HepG2 (cell line): ENCODE measurements around the gene DYNC2LI1. TPM values are rescaled to one million over a fixed set of nuclear protein-coding genes. Genes with fewer than 3 reads are reported as not detected.
A peak's percentile ranks its signal among the peaks of the same experiment; 100 is the strongest.

Experiments used
- CEBPB ChIP-seq: IDR thresholded peaks from 2 replicates; pipeline ENCODE4 v1.6.1; 2011; ENCODE audit warnings: low read depth, low read length, improper control_type of control experiment, borderline replicate concordance
- ISL2 ChIP-seq: sonication (generic); formaldehyde crosslinking; IDR thresholded peaks from 2 replicates; pipeline ENCODE4 v1.5.0; 2020; ENCODE audit warnings: missing genetic modification reagents
- PAX8 ChIP-seq: sonication (generic); formaldehyde crosslinking; IDR thresholded peaks from 2 replicates; pipeline ENCODE4 v1.8.0; 2022; ENCODE audit warnings: mild to moderate bottlenecking, missing genetic modification reagents, borderline replicate concordance
- SAP130 ChIP-seq: IDR thresholded peaks from 2 replicates; pipeline ENCODE4 v1.6.1; 2016; ENCODE audit warnings: low read depth
- SP140L ChIP-seq: sonication (generic); formaldehyde crosslinking; IDR thresholded peaks from 2 replicates; pipeline ENCODE4 v1.4.0; 2020; ENCODE audit warnings: missing genetic modification reagents, borderline replicate concordance
- SP5 ChIP-seq: IDR thresholded peaks from 2 replicates; pipeline ENCODE4 v1.6.1; 2016; ENCODE audit warnings: low read depth, borderline replicate concordance
- TCF7L2 ChIP-seq: IDR thresholded peaks from 2 replicates; pipeline ENCODE4 v1.6.1; 2011; ENCODE audit warnings: mild to moderate bottlenecking, low read depth, low read length, moderate library complexity
- THYN1 ChIP-seq: sonication (generic); formaldehyde crosslinking; IDR thresholded peaks from 2 replicates; pipeline ENCODE4 v1.8.1; 2023; ENCODE audit warnings: low read depth, mild to moderate bottlenecking, moderate library complexity, missing genetic modification reagents, borderline replicate concordance
- ZFP1 ChIP-seq: IDR thresholded peaks from 2 replicates; pipeline ENCODE4 v1.6.1; 2016
- ZKSCAN5 ChIP-seq: sonication (generic); formaldehyde crosslinking; IDR thresholded peaks from 2 replicates; pipeline ENCODE4 v1.5.1; 2020; ENCODE audit warnings: mild to moderate bottlenecking, missing genetic modification reagents
- ZNF136 ChIP-seq: sonication (generic); formaldehyde crosslinking; IDR thresholded peaks from 2 replicates; pipeline ENCODE4 v1.8.1; 2022; ENCODE audit warnings: low read depth, mild to moderate bottlenecking, moderate library complexity, missing genetic modification reagents
- ZNF761 ChIP-seq: sonication (generic); formaldehyde crosslinking; conservative IDR thresholded peaks from 2 replicates; pipeline ENCODE4 v1.4.0; 2020; ENCODE audit warnings: mild to moderate bottlenecking, missing genetic modification reagents
- ZSCAN29 ChIP-seq: sonication (generic); formaldehyde crosslinking; conservative IDR thresholded peaks from 2 replicates; pipeline ENCODE4 v1.4.0; 2020; ENCODE audit warnings: mild to moderate bottlenecking, missing genetic modification reagents
- polyA plus RNA-seq, 8 experiments: library from polyadenylated mRNA; depleted of rRNA in 3 of 8; stranded (reverse) in 7 of 8; unstranded in 1 of 8; fragments of >200 nt; fragmentation: Illumina TruSeq in 4 of 8; extraction: Trizol in 4 of 8; gene quantifications; 2 replicates each; pipeline versions ENCODE4 v1.2.1 to v1.2.3, GENCODE V29; 2011 to 2016; ENCODE audit warnings: low read depth in 4 of 8, missing spikeins in 1 of 8, mixed read lengths in 1 of 8; ENCODE audit not compliant: insufficient read depth in 1 of 8
- total RNA-seq, 5 experiments: library from RNA; depleted of rRNA; stranded (reverse); fragments of >200 nt; fragmentation: Illumina TruSeq; extraction: Trizol; gene quantifications; 2 replicates each; pipeline ENCODE4 v1.2.3, GENCODE V29; 2016; ENCODE audit warnings: low read depth in 1 of 5
- TF ChIP-seq, protein P1 (sequence below): sonication (generic); formaldehyde crosslinking; IDR thresholded peaks from 2 replicates; pipeline ENCODE4 v1.9.0; 2021; ENCODE audit warnings: mild to moderate bottlenecking, missing genetic modification reagents
- TF ChIP-seq, protein P2 (sequence below): sonication (generic); formaldehyde crosslinking; IDR thresholded peaks from 2 replicates; pipeline ENCODE4 v1.5.0; 2020; ENCODE audit warnings: missing genetic modification reagents, mild to moderate bottlenecking, borderline replicate concordance
- TF ChIP-seq, protein P3 (sequence below): sonication (generic); formaldehyde crosslinking; IDR thresholded peaks from 2 replicates; pipeline ENCODE4 v1.8.0; 2022; ENCODE audit warnings: missing genetic modification reagents, low read depth, mild to moderate bottlenecking, borderline replicate concordance
- TF ChIP-seq, protein P4 (sequence below): IDR thresholded peaks from 2 replicates; pipeline ENCODE4 v1.6.1; 2016
- TF ChIP-seq, protein P5 (sequence below): sonication (generic); formaldehyde crosslinking; conservative IDR thresholded peaks from 2 replicates; pipeline ENCODE4 v1.4.0; 2020; ENCODE audit warnings: missing genetic modification reagents

The DYNC2LI1 gene
- total and polyA plus RNA-seq, 2 of the 13 experiments (the other 11 are each of a cell fraction or from before 2014, with no cell fraction given) = 16.9 to 23.2 TPM

DNA sequence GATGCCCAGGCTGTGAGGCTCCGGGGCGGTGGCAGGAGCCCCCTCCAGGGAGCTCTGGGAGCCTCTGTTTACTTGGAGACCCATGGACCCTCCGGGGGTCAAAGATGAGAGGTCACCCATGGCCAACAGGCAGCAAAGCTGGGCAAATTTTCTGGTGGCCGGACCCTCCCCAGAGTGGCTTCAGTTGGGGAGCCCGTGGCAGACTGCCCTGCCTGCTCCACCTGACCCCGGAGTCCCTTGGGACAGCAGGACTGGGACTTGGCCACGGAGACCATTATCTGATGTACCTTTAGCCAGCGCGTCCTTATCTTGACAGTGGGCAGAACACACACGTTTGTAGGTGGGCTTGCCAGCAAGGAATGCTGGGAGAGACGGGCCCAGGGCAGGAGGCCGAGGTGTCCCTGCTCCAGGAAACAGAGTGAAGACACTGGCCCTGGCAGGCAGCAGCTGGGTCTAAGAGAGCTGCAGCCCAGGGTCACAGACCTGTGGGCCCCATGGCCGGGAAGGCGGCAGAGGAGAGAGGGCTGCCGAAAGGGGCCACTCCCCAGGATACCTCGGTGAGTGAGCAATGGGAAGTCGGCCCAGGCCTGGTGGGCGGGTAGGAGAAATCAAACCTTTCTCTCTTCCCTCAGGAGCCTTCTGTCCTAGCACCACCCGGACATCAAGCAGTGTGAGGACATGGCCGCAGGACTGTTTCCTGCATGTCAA lies 64.9 kb downstream of the DYNC2LI1 start, which contains the start of the genes ABCG5 and ABCG8 (continued):
- TF ChIP-seq, protein P1, sequence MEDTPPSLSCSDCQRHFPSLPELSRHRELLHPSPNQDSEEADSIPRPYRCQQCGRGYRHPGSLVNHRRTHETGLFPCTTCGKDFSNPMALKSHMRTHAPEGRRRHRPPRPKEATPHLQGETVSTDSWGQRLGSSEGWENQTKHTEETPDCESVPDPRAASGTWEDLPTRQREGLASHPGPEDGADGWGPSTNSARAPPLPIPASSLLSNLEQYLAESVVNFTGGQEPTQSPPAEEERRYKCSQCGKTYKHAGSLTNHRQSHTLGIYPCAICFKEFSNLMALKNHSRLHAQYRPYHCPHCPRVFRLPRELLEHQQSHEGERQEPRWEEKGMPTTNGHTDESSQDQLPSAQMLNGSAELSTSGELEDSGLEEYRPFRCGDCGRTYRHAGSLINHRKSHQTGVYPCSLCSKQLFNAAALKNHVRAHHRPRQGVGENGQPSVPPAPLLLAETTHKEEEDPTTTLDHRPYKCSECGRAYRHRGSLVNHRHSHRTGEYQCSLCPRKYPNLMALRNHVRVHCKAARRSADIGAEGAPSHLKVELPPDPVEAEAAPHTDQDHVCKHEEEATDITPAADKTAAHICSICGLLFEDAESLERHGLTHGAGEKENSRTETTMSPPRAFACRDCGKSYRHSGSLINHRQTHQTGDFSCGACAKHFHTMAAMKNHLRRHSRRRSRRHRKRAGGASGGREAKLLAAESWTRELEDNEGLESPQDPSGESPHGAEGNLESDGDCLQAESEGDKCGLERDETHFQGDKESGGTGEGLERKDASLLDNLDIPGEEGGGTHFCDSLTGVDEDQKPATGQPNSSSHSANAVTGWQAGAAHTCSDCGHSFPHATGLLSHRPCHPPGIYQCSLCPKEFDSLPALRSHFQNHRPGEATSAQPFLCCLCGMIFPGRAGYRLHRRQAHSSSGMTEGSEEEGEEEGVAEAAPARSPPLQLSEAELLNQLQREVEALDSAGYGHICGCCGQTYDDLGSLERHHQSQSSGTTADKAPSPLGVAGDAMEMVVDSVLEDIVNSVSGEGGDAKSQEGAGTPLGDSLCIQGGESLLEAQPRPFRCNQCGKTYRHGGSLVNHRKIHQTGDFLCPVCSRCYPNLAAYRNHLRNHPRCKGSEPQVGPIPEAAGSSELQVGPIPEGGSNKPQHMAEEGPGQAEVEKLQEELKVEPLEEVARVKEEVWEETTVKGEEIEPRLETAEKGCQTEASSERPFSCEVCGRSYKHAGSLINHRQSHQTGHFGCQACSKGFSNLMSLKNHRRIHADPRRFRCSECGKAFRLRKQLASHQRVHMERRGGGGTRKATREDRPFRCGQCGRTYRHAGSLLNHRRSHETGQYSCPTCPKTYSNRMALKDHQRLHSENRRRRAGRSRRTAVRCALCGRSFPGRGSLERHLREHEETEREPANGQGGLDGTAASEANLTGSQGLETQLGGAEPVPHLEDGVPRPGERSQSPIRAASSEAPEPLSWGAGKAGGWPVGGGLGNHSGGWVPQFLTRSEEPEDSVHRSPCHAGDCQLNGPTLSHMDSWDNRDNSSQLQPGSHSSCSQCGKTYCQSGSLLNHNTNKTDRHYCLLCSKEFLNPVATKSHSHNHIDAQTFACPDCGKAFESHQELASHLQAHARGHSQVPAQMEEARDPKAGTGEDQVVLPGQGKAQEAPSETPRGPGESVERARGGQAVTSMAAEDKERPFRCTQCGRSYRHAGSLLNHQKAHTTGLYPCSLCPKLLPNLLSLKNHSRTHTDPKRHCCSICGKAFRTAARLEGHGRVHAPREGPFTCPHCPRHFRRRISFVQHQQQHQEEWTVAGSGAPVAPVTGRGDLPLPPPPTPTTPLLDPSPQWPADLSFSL = no peak
- TF ChIP-seq PAX8 = 0 out of 2 replicates have a peak, but pooled peaks have one; percentile 29
- no peak for TF ChIP-seq TCF7L2
- TF ChIP-seq SP140L = no peak
- TF ChIP-seq ZSCAN29 = no peak
- no peak for TF ChIP-seq ZNF136 (CRISPR knock-in tag)
- no peak for TF ChIP-seq CEBPB
- TF ChIP-seq ISL2 (CRISPR knock-in tag) = no peak; the same call in none of the 2 replicates
- TF ChIP-seq, protein P2, sequence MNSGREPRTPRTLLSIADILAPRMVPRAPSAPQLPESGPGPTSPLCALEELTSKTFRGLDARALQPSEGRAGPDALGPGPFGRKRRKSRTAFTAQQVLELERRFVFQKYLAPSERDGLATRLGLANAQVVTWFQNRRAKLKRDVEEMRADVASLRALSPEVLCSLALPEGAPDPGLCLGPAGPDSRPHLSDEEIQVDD = no peak
- TF ChIP-seq ZNF761 (CRISPR knock-in tag) = 0 out of 2 replicates have a peak, but pooled peaks have one; percentile 29
- TF ChIP-seq THYN1 = no peak
- TF ChIP-seq, protein P3, sequence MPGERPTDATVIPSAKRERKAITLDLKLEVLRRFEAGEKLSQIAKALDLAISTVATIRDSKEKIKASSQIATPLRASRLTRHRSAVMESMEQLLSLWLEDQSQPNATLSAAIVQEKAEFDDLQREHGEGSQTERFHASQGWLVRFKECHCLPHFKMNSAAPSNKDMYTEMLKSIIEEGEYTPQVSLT (CRISPR knock-in tag) = no peak
- TF ChIP-seq SAP130 = peak; percentile 77
- no peak for TF ChIP-seq SP5 (CRISPR knock-in tag)
- TF ChIP-seq, protein P4, sequence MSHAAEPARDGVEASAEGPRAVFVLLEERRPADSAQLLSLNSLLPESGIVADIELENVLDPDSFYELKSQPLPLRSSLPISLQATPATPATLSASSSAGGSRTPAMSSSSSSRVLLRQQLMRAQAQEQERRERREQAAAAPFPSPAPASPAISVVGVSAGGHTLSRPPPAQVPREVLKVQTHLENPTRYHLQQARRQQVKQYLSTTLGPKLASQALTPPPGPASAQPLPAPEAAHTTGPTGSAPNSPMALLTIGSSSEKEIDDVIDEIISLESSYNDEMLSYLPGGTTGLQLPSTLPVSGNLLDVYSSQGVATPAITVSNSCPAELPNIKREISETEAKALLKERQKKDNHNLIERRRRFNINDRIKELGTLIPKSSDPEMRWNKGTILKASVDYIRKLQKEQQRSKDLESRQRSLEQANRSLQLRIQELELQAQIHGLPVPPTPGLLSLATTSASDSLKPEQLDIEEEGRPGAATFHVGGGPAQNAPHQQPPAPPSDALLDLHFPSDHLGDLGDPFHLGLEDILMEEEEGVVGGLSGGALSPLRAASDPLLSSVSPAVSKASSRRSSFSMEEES = no peak
- TF ChIP-seq, protein P5, sequence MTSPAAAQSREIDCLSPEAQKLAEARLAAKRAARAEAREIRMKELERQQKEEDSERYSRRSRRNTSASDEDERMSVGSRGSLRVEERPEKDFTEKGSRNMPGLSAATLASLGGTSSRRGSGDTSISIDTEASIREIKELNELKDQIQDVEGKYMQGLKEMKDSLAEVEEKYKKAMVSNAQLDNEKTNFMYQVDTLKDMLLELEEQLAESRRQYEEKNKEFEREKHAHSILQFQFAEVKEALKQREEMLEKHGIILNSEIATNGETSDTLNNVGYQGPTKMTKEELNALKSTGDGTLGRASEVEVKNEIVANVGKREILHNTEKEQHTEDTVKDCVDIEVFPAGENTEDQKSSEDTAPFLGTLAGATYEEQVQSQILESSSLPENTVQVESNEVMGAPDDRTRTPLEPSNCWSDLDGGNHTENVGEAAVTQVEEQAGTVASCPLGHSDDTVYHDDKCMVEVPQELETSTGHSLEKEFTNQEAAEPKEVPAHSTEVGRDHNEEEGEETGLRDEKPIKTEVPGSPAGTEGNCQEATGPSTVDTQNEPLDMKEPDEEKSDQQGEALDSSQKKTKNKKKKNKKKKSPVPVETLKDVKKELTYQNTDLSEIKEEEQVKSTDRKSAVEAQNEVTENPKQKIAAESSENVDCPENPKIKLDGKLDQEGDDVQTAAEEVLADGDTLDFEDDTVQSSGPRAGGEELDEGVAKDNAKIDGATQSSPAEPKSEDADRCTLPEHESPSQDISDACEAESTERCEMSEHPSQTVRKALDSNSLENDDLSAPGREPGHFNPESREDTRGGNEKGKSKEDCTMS (CRISPR knock-in tag) = no peak
- no peak for TF ChIP-seq ZKSCAN5 (CRISPR knock-in tag)
- no peak for TF ChIP-seq ZFP1
